IPS-NIHi11 (cell line): ENCODE results near the gene PEPD.

ENCODE experiments used
- DNase-seq: peaks from one replicate; pipeline ENCODE4 v3.0.0; 2012; ENCODE audit warnings: mixed read lengths, low spot score

Gene PEPD

DNA sequence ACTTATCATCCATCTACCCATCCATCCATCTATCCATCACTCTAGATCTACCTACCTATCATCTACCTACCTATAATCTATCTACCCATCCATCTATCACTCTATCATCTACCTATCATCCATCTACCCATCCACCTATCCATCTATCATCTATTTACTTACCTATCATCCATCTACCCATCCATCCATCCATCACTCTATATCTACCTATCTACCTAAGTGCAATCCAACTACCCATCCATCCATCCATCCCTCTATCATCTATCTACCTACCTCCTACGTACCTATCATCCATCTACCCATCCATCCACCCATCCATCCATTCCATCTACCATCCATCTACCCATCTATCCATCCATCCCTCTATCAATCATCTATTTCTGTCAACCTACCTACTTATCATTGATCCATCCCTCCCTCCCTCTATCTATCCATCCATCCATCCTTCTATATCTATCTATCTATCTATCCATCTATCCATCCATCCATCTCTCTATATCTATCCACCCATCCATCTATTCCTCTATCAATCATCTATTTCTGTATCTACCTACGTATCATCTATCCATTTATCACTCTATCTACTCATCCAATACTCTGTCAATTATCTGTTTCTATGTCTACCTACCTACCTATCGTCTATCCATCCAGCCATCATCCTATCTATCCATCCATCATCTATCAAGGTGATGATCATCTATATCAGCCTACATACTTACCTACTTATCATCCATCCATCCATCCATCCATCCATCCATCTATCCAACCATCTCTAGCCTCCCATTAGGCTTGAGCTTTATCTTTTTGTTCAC lies 99.0 kb downstream of the PEPD start:
- DNase-seq = no peak

DNA sequence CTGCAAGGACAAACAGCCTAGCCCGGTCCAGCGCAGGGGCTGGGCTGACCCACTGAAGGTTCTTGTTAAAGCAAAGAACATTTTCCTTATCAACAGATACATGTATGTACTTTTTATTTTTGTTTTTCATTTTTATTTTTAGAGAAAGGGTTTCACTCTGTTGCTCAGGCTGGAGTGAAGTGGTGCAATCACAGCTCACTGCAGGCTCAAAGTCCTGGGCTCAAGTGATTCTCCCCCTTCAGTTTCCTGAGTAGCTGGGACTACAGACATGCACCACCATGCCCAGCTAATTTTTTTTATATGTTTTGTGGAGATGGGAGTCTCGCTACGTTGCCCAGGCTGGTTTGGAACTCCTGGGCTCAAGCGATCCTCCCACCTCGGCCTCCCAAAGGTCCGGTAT lies 100.2 kb downstream of the PEPD start:
- no peak for DNase-seq

DNA sequence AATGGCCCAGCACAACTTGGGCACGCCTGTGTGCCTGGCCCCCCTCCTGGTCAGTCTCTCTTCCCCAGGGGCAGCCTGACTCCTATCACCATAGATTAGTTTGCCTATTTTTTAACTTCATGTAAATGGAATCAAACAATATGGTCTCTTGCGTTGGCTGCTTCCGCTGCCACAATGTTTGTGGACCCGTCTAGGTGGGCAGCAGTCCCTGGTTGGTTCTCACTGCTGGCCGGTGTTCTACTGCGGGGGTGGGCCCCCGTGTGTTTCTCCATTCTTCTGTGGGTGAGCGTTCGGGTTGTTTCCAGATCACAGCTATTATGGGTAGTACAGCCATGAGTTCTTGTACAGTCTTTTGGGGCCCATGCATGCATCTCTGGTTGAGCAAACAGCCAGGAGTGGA lies 100.8 kb downstream of the PEPD start:
- DNase-seq = no peak

DNA sequence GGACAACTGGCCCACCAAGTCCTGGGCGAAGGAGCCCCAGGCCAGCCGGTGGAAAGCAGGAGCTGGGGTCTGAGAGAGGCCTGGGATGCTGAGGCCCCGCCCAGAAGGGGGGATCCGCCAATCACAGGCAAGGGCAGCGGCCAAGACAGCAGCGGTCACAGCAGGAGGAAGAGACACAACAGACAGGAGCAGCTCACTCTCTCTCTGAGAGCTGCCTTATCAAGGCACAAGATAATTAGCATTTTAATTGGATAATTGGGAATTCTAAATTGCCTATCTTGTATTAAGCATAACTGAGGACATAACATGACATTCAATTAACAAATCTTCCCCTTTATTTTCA lies 101.8 kb downstream of the PEPD start:
- DNase-seq = peak; percentile 89

DNA sequence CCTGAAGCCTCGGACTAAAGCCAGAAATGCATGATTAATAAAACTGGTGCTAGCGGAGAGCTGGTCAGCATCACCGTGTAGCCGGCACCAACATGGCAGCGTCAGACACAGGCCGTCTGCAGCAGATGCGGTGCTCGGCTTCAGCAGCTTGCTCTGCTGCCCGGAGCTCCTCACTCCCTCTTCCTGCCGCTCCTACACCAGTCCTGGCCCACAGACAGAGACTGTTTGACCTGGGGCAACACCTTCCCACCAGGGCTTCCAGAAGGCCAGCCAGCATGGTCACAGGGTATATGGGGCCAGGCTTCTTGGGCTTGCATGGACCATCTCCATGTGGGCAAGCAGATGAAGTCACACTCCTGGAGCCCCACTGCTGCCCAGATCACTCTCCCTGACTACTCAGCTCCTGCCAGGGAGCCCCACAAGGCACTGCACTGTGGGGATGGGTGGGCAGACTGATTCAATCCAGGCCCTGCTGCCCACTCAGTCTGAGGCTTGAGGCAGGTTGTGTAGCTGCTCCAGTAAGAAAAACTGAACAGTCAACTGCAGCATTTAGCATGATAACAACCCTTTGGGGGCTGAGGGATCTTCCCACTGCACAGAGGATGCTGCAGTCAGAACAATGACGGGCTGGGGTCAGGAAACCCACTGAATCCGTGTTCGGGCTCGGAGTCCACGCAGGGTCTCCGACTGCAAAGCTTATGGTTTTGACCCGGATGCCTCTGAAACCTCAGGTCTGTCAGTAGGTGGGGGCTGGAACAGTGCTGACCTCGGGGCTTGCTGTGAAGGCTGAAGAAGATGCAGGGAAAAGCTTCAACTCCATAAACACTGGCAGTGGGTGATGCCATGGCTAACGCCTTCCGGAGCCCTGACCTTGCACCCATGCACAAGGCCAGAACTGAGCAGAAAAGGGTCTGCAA lies 102.5 kb downstream of the PEPD start:
- DNase-seq = no peak

DNA sequence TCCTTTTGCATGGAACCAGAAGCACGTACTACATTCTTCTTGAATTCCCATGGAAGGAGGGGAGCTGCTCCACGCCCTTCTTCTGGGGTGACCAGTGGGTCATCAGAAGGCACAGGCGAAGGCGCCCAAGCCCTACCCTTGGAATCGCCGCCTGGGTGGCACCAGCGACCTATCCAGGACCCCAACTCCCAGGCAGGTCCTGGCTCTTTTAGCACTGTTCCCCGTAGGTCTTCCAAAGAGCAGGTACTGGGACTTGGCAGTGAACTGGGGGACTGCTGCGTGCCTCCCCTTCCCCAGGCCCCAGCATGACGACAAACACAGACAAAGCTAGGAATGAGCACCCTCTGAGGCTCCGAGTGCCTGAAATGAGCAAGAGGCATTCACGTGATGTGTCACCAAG lies 103.1 kb downstream of the PEPD start:
- DNase-seq = no peak

DNA sequence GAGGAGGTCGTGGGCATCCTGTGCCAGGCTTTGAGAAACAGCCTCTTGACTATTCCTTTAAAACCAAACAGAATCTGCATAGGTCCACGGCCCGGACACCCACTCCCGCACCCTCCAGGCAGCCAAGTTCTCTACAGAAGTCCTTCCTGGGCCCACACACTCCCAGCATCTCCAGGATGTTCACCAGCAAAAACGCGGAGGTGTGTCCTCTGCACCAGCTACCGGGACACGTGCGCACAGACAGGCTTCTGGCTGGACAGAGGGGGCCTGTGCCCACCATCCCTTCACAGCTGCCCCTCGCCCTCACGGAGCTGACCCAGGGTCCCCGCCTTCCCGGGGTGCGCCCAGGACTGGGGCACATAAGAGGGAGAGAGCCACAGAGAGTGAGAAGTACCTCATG lies 103.8 kb downstream of the PEPD start:
- DNase-seq = no peak

DNA sequence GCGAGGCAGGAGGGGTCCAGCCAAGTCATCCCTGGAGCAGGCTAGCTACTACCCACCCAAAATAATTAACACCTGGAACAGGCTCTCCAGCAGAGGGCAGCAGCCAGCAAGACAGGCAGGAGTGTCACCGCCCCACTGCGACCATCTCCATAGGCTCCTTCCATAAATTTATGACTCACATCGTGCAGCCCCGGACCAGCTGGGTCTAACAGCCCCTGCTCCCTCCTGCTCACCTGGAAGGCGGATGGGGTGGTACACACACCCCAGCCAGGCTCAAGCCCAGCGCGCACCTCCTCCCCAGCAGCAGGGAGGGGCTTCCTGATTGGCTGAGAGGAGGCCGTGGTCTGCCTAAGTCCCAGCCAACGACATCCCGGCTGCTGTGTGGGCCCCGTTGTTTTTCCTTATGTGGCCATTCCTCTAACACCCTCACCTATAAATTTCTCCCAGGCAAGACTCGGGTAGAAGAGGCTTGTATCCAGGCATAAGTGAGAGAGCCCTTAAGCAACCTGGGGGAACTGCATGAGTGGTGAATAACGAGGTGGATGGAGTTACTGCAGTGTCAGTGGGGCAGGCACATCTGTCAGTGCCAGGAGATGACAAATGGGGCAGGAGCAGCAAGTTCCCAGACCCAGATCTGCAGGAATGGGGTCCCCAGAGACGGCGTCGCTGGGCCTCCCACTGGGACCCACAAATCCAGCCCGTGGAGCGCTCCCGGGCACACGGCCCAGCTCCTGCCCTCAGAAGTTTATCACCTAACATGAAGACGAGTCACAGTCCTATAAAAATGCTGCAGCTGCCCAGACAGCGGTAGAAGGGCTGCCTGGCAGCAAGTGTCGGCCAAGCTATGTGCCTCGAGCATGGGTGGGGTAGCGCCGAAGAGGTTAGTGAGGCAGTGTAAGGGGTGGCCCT lies 105.0 kb downstream of the PEPD start:
- DNase-seq = peak; percentile 91

DNA sequence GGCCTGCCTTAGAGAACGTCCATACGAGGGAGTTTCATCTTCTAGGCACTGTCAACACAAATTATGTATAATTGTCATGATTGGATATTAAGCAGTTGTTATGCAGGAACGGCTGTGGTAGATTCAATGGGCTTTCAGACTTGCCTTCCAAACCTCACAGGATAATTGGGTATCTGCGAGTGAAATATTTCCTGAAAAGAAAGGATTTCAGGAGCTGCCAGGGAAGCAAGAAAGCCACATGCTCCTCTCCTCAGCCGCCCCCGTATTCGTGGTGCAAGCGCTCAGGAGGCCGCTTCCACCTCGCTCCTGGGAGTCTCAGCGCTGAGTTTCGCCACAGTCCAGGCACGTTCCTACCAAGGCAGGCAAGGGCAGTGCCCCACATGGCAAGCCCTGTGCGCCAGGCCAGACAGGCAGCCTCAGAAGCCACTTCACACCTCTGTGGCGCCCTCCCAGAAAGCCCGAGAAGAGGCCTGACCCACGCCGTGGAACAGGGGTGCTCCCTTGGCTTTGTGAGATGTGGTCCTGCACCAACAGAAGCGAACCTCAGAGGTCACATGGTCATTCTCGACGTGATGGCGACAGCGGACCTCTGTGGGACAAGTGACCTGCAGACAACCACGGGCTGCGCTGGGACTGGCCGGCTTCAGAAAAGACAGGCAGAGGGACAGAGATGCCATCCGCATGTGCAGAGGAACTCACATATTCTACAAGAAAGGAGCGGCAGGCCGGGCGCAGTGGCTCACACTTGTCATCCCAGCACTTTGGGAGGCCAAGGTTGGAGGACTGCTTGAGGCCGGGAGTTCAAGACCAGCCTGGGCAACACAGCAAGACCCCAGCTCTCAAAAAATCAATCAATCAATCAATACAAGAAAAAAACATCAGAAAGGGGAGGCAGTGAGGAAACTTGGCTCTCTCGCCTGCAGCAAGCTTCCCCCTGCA lies 106.7 kb downstream of the PEPD start:
- no peak for DNase-seq

DNA sequence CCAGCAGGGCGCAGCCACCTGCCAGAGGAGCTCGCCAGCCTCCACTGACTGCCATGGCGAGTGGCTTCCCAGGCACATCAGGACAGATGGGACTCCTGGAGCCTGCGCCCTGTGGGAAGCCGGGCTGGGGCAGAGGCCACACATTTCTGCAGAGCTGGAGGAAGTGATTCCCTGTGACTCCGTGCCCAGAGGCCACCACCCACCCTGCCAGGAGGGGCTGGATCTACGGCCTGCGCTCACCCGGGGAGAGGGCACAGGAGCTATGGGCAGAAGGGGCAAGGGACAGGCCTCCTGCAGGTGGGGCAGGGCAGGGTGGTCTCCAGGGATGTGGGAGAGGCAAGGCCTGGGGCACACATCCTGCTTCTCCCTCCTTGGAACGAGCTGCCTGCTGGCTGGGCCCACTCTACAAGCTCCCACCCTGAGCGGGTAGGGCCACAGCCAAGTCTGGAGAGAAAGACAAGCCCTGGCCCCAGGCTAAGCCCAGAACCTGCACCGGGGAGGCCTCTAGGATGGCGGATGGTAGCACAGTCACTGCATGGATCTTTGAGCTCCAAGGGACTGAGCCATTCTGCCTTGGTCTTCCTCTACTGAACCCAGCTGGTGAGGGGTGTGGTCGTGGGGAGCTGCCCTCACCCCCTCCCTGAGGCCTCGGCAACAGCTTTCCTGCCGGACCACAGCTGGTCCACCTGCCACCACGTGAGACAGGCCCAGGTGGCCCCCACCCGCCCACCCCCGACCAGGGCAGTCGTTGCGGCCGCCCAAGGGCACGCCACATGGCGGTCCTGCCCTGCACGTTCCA lies 107.5 kb downstream of the PEPD start:
- no peak for DNase-seq

DNA sequence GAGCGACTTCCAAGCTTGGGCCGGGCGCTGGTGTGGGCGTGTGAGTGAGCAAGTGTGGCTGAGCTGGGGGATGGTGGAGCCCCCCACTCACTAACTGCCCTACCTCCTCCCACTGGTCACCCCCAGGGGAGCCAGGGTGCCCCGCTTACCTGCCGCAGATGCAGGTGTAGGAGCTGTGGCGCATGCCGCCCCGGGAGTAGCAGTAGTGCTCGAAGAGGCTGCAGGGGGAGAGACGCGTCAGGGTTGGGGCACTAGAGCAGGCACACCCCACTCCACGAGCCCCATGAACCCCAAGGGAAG lies 108.2 kb downstream of the PEPD start:
- no peak for DNase-seq

DNA sequence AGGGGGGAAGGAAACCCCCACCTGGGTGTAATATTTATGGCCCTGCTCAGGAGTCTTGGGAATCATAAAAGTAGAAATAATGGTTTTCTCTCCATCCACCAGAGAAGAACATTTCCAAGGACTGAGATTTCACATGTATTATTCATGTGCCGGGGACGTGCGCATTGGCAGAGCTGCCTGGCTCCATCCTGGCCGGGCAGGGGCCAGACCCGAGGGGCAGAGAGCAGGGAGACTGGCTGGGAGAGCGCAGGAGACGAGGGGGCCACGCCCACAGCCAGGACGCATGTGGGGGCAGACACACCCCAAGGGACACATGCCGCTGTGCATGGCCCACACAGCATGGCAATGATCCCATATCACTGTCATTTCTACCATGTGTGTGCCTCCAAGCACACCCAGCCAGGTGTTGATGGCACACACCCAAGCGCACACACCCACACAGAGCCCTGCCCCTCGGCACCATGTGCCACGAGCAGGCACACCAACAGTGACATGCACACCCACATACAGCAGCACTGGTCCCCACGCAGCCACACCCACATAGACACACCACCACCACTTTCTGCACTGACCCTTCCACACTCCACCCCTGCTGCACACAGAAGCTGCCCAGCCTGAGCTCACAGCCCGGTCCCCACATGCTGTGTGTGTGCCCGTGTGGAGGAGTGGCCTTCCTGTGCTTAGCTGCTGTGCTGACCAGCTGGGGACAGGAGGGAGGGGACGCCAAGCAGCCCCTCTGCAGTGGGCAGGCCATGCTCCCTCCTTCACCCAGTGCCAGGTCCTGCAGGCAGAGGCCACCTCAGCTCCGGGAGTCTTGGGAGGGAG lies 108.8 kb downstream of the PEPD start:
- DNase-seq = no peak

DNA sequence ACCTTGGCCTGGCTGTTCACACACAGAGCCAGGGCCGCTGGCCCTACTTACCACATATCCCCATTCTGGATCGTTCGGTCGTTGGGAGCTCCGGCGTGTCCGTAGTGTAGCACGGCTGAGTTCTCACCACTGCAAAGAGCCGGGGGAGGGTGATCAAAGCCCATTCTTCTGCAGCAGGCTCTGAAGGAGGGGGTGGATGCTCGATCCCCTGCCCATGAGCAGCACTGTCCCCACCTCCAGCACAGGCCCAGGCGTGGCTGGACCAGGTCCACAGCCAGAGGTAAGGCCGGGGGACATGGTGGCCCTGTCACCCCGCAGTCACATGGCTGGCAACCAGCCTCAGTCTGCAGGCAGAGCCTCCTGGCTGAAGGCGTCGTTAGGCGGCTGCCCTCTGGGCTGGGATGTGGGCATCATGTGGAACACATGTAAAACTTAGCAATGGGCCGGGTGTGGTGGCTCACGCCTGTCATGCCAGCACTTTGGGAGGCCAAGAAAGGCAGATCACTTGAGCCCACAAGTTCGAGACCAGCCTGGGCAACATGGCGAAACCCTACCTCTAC lies 109.9 kb downstream of the PEPD start:
- DNase-seq = no peak

DNA sequence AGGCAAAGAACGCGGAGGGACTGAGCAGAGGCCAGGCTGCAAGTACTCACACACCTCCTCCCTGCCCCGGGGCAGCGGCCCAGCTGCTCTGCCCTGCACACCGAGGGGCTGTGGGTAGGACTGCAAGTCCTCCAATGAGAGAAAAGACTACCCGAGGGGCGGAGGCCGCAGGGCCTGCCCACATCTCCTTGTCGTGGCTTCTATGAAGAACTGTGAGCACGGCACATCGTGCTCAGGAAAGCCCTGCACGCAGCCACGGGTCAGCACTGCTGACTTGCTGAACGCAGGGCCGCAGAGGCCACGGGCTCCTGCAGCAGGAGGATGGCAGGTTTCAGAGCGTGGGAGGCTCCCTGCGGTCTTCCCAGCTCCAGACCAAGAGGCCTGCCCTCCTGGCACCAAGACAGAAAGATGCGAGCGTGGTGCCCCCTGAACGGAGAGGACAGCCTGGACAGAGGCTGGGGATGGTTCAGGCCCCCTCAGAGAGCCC lies 110.6 kb downstream of the PEPD start:
- DNase-seq = no peak

DNA sequence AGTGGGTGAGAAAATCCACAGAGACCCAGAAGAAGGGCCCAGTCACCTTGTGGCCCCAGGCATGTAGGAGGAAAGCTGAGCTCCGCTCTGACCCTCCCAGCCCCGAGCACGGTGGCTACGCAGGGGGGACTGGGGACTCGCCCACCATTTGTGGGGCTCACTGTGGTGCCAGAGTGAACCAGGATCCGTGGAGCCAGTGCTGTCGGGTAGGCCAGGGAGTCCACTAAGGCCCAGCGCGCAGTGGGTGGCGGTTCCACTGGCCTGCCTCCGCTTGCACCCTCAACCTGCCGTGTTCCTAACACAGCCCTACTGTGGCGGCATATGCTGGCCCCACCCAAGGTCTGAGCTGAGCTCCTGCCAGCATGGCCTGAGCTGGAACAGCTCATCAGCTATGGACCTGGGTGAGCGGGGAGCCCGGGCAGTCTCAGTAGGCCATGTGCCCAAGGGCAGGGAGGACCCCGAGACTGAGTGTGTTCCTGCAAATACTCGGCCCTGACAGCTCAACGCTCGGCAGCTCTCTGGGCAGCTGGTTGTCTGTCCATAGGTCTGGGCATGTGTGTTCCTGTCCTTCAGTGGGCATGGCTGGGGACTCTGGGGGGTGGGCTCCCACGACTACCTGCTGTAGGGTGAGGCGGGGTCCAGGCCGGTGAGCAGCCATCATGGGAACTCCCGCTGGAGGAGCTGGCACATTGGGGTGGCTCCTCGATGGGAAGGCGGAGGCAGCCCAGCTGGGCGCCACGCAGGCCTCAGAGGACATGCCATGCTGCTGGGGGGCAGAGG lies 111.5 kb downstream of the PEPD start:
- DNase-seq = no peak

DNA sequence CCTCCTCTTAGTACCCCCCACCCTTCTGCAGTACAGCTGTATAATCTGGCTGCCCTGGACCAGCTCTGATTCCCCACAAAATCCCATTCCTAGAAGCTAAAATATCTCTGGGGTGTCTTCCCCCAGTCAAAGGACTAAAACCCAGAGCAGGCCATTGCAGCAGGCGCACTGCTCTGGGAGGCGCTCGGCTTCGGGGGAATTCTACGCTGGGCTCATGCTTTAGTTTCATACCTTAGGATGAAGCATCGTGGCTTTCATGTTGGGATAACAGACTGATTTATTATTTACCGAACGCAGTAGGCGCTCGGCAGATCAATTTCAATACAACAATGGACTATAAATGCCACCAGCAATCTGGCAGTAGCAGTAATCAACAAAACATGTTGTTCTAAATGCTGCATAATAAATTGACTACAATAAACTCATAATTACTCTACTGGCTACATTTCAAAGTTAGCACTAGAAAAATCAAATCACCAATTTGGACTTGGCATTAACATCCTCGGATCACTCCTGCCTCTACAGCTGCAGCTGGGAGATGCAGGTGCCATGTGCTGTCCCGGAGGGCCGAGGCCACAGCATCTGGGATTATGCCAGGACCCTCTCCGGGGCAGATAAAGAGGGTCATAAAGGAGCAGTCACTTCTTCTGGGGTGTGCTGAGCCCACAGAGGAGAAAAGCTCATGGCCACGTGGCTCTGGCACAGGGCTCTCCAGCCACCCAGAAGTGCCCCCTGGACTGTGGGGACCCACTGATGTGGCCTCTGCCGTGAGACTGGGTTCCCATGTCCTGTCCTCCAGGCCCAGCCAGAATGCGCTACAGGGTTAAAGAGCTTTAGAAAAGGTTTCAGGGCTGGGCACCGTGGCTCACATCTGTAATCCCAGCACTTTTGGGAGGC lies 112.8 kb downstream of the PEPD start:
- no peak for DNase-seq

DNA sequence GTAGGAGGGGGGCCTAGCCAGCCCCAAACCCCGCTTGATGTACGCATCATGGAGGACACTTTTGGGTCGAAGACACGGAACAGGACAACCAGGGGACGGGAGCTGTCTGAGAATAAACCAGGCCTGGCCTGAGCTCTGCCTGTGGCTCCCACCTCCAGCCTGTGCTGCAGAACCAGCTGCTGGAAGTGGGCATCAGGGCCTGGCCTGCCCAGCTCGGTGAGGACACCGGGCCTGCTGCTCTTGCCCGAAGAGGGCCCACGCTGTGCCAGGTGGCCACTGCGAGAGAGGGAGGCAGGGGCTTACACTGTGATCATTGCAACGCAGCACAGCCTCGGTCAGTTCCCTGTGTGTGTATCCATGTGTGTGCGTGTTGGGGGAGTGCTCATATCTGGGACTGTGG lies 113.5 kb downstream of the PEPD start:
- no peak for DNase-seq
